Measurements from ENCODE around the gene TMEM82. TPM values are rescaled to one million over a fixed set of nuclear protein-coding genes. Genes with fewer than 3 reads are reported as not detected.

Gene TMEM82
- polyA plus RNA-seq, 1 experiment, result not detected

- Histone ChIP-seq H3K27me3 (ENCODE audit: control insufficient read depth, insufficient read depth, low read length) (no peaks in the 10 kb centered on the region), H3K27ac (ENCODE audit: low read depth, low read length) (no peak overlapping the region), H3K4me3 (ENCODE audit: low read depth, low read length) (no peak overlapping the region), H3K9me3 (ENCODE audit: control insufficient read depth, insufficient read depth, low read length) (no peaks in the 10 kb centered on the region; the same call in 1 of the 2 replicates)
- CTCF ChIA-PET, result interaction anchor here (1.2 kb wide), 1 partner anchor 20 kb away, joined by 3 read pairs; no protein-coding TSS in a partner anchor
- POLR2A ChIA-PET, result no interaction called here
- TF ChIP-seq CTCF (IDR thresholded peaks at IDR 0.05; ENCODE audit: low read depth, low read length), result no peak
- DNase-seq (ENCODE audit: low read depth, low spot score), result no peak
These were observed 3.0 kb upstream of the TMEM82 start for GRCh38 chr1:15739259-15739658.

GRCh38 chr1:15739745-15740144 lies 2.6 kb upstream of the TMEM82 start:
- no peak for DNase-seq (ENCODE audit: low read depth, low spot score)
- no peaks in the 10 kb centered on the region for H3K27me3 ChIP-seq (ENCODE audit: control insufficient read depth, insufficient read depth, low read length)
- TF ChIP-seq CTCF (IDR thresholded peaks at IDR 0.05; ENCODE audit: low read depth, low read length), result peak; percentile 17; the same call in 1 of the 2 replicates
- no peak overlapping the region for H3K4me3 ChIP-seq (ENCODE audit: low read depth, low read length)
- ChIA-PET POLR2A (no interaction called here), CTCF (interaction anchor here (1.3 kb wide), 1 partner anchor 42 kb away, joined by 3 read pairs; no protein-coding TSS in a partner anchor)
- no peak overlapping the region for H3K27ac ChIP-seq (ENCODE audit: low read depth, low read length)
- H3K9me3 ChIP-seq (ENCODE audit: control insufficient read depth, insufficient read depth, low read length), result no peaks in the 10 kb centered on the region; the same call in 1 of the 2 replicates

GRCh38 chr1:15740924-15741850 lies 1.1 kb upstream of the TMEM82 start:
- peak; percentile 79 for TF ChIP-seq CTCF (IDR thresholded peaks at IDR 0.05; ENCODE audit: low read depth, low read length)
- H3K4me3 ChIP-seq (ENCODE audit: low read depth, low read length), result no peak overlapping the region
- no peak overlapping the region for H3K27ac ChIP-seq (ENCODE audit: low read depth, low read length)
- DNase-seq (ENCODE audit: low read depth, low spot score), result no peak
- ChIA-PET CTCF (interaction anchor here (0.5 to 2.8 kb wide), 10 partner anchors 9 to 388 kb away, joined by 3 to 23 read pairs (median 4); no protein-coding TSS in a partner anchor), POLR2A (no interaction called here)
- H3K27me3 ChIP-seq (ENCODE audit: control insufficient read depth, insufficient read depth, low read length), result no peaks in the 10 kb centered on the region
- H3K9me3 ChIP-seq (ENCODE audit: control insufficient read depth, insufficient read depth, low read length), result no peaks in the 10 kb centered on the region; the same call in 1 of the 2 replicates

- no peak for TF ChIP-seq CTCF (IDR thresholded peaks at IDR 0.05; ENCODE audit: low read depth, low read length)
- CTCF ChIA-PET, result no interaction called here
These were observed 1.9 kb downstream of the TMEM82 start for GRCh38 chr1:15744122-15744679.

GRCh38 chr1:15747378-15747777 lies 5.1 kb downstream of the TMEM82 start:
- no peaks in the 10 kb centered on the region for H3K9me3 ChIP-seq (ENCODE audit: control insufficient read depth, insufficient read depth, low read length)
- ChIA-PET CTCF (no interaction called here), POLR2A (no interaction called here)
- no peak for TF ChIP-seq CTCF (IDR thresholded peaks at IDR 0.05; ENCODE audit: low read depth, low read length)
- no peak for DNase-seq (ENCODE audit: low read depth, low spot score)
- no peaks in the 10 kb centered on the region for H3K27me3 ChIP-seq (ENCODE audit: control insufficient read depth, insufficient read depth, low read length)
- H3K4me3 ChIP-seq (ENCODE audit: low read depth, low read length), result no peak overlapping the region
- no peak overlapping the region for H3K27ac ChIP-seq (ENCODE audit: low read depth, low read length)

More at GRCh38 chr1:15744122-15744679, 1.9 kb downstream of the TMEM82 start:
- Histone ChIP-seq H3K9me3 (ENCODE audit: control insufficient read depth, insufficient read depth, low read length) (no peaks in the 10 kb centered on the region), H3K27ac (ENCODE audit: low read depth, low read length) (no peak overlapping the region), H3K27me3 (ENCODE audit: control insufficient read depth, insufficient read depth, low read length) (no peaks in the 10 kb centered on the region), H3K4me3 (ENCODE audit: low read depth, low read length) (no peak overlapping the region)
- DNase-seq (ENCODE audit: low read depth, low spot score), result no peak
- POLR2A ChIA-PET, result no interaction called here

Data from AG04450 (cell line).